Fibroblast of lung (primary cell): Measurements from ENCODE around the gene KLF3. TPM values are rescaled to one million over a fixed set of nuclear protein-coding genes. Genes with fewer than 3 reads are reported as not detected.
A peak's percentile ranks its signal among the peaks of the same experiment; 100 is the strongest.

Experiments
- DNase-seq, 2 donors: peaks; one replicate each; pipeline versions ENCODE4 v3.0.0 to v3.0.0-alpha.2; 2010; ENCODE audit warnings: low read depth in 2 of 2
- H2AFZ ChIP-seq: 2 replicates; pipeline ENCODE4 v1.5.1; 2012; ENCODE audit warnings: low read length, control low read depth, inconsistent platforms
- H3K27ac ChIP-seq: 2 replicates; pipeline ENCODE4 v1.5.1; 2011; ENCODE audit warnings: low read length, control low read depth; ENCODE audit not compliant: insufficient read depth
- H3K27me3 ChIP-seq: 2 replicates; pipeline ENCODE4 v1.5.1; 2011; ENCODE audit warnings: mild to moderate bottlenecking, low read length; ENCODE audit not compliant: control insufficient read depth, insufficient read depth
- H3K36me3 ChIP-seq: 2 replicates; pipeline ENCODE4 v1.5.1; 2011; ENCODE audit warnings: low read length; ENCODE audit not compliant: control insufficient read depth, insufficient read depth
- H3K4me1 ChIP-seq: 2 replicates; pipeline ENCODE4 v1.5.1; 2011; ENCODE audit warnings: low read length; ENCODE audit not compliant: control insufficient read depth, insufficient read depth; ENCODE audit errors: extremely low read depth
- H3K4me2 ChIP-seq: 2 replicates; pipeline ENCODE4 v1.5.1; 2011; ENCODE audit warnings: low read length, control low read depth; ENCODE audit not compliant: insufficient read depth; ENCODE audit errors: extremely low read depth
- H3K4me3 ChIP-seq, 4 experiments: fragments of 200-600 bp in 1 of 4; sonication (generic) in 1 of 4; replicated peaks in 1 of 4; 2 replicates each; pipeline ENCODE4 v1.5.1; 2011 to 2016; ENCODE audit warnings: low read length in 4 of 4, low read depth in 3 of 4, mild to moderate bottlenecking in 3 of 4, control low read depth in 2 of 4, inconsistent platforms in 1 of 4, mixed read lengths in 1 of 4; ENCODE audit not compliant: insufficient read depth in 1 of 4; ENCODE audit errors: control extremely low read depth in 1 of 4
- H3K79me2 ChIP-seq: 2 replicates; pipeline ENCODE4 v1.5.1; 2012; ENCODE audit warnings: mild to moderate bottlenecking, low read length, inconsistent platforms; ENCODE audit not compliant: control insufficient read depth, insufficient read depth
- H3K9ac ChIP-seq: 2 replicates; pipeline ENCODE4 v1.5.1; 2011; ENCODE audit warnings: mild to moderate bottlenecking, low read length, control low read depth; ENCODE audit not compliant: insufficient read depth
- H3K9me3 ChIP-seq: 2 replicates; pipeline ENCODE4 v1.5.1; 2012; ENCODE audit warnings: low read depth, low read length; ENCODE audit not compliant: control insufficient read depth, insufficient read depth
- H4K20me1 ChIP-seq: 2 replicates; pipeline ENCODE4 v1.5.1; 2011; ENCODE audit warnings: low read length; ENCODE audit not compliant: control insufficient read depth, insufficient read depth; ENCODE audit errors: extremely low read depth
- CTCF ChIP-seq, 2 donors: IDR thresholded peaks in 1 of 2; conservative IDR thresholded peaks in 1 of 2; 1 replicate in 1 of 2; 2 replicates in 1 of 2; pipeline ENCODE4 v1.5.1; 2011 to 2012; ENCODE audit warnings: low read length in 2 of 2, control low read depth in 1 of 2, inconsistent platforms in 1 of 2, low read depth in 1 of 2, mild to moderate bottlenecking in 1 of 2
- EZH2 ChIP-seq: IDR thresholded peaks from 2 replicates; pipeline ENCODE4 v1.5.1; 2012; ENCODE audit warnings: low read length, control low read depth, mild to moderate bottlenecking; ENCODE audit errors: missing control alignments
- polyA plus RNA-seq, 2 donors: library from polyadenylated mRNA; depleted of rRNA in 1 of 2; stranded (reverse) in 1 of 2; unstranded in 1 of 2; fragments of >200 nt; gene quantifications; 2 replicates each; pipeline ENCODE4 v1.2.1, GENCODE V29; 2011 to 2012; ENCODE audit warnings: missing spikeins in 1 of 2
- total RNA-seq: library from RNA; depleted of rRNA; stranded (reverse); fragments of >200 nt; gene quantifications from 2 replicates; pipeline ENCODE4 v1.2.1, GENCODE V29; 2014

KLF3 gene
- total and polyA plus RNA-seq, 2 donors (not counting 1 experiment from before 2014, with no cell fraction given): 12.4 to 18.9 TPM

GRCh38 chr4:38641811-38642210 lies 22.2 kb upstream of the KLF3 start:
- no peak overlapping the region for H3K4me3 ChIP-seq
- no peak for DNase-seq
- H3K27me3 ChIP-seq: peaks cover 4% of the 10 kb centered on the region
- TF ChIP-seq EZH2: no peak
- no peak for TF ChIP-seq CTCF (conservative IDR thresholded peaks at IDR 0.05 in 1 of 2, IDR thresholded peaks at IDR 0.05 in 1 of 2; ENCODE audit: low read depth in 1 of 2, low read length in 2 of 2)
- no peak overlapping the region for H3K27ac ChIP-seq
- H3K4me1 ChIP-seq: no peaks in the 10 kb centered on the region
- H3K9me3 ChIP-seq: no peaks in the 10 kb centered on the region
- no peaks in the 10 kb centered on the region for H3K36me3 ChIP-seq
- no peaks in the 10 kb centered on the region for H3K79me2 ChIP-seq
- no peak overlapping the region for H2AFZ ChIP-seq
- no peak overlapping the region for H3K4me2 ChIP-seq
- no peak overlapping the region for H3K9ac ChIP-seq
- no peaks in the 10 kb centered on the region for H4K20me1 ChIP-seq

DNA sequence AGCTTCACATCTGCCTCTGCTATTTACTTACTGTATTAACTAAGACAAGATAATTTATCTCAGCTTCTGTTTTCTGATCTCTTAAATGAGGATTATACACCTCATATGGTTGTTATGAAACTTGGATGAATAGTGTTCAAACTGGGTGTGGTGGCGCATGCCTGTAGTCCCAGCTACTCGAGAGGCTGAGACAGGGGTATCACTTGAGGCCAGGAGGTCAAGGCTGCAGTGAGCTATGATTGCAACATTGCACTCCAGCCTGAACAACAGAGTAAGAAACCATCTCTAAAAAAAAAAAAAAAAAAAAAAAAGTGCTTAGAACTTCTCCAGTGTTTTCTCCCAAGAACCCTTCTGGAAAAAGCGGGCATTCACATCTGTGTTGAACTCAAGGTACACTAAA lies 19.8 kb upstream of the KLF3 start:
- no peak for TF ChIP-seq CTCF (conservative IDR thresholded peaks at IDR 0.05 in 1 of 2, IDR thresholded peaks at IDR 0.05 in 1 of 2; ENCODE audit: low read depth in 1 of 2, low read length in 2 of 2)
- TF ChIP-seq EZH2: no peak
- Histone ChIP-seq H3K27ac (no peak overlapping the region), H2AFZ (no peak overlapping the region), H3K27me3 (peaks cover 4% of the 10 kb centered on the region), H4K20me1 (no peaks in the 10 kb centered on the region), H3K4me3 (no peak overlapping the region), H3K36me3 (no peaks in the 10 kb centered on the region), H3K9me3 (no peaks in the 10 kb centered on the region), H3K4me2 (no peak overlapping the region), H3K9ac (no peak overlapping the region), H3K79me2 (no peaks in the 10 kb centered on the region), H3K4me1 (no peaks in the 10 kb centered on the region)
- no peak for DNase-seq

GRCh38 chr4:38647101-38647819 lies 16.7 kb upstream of the KLF3 start:
- Histone ChIP-seq H2AFZ (no peak overlapping the region), H4K20me1 (no peaks in the 10 kb centered on the region), H3K9me3 (no peaks in the 10 kb centered on the region), H3K36me3 (no peaks in the 10 kb centered on the region), H3K9ac (no peak overlapping the region), H3K27me3 (peaks cover 4% of the 10 kb centered on the region), H3K4me2 (no peak overlapping the region), H3K79me2 (no peaks in the 10 kb centered on the region), H3K4me3 (no peak overlapping the region), H3K27ac (no peak overlapping the region), H3K4me1 (no peaks in the 10 kb centered on the region)
- DNase-seq: peak in 1 of 2 donors; percentile 16
- TF ChIP-seq CTCF (conservative IDR thresholded peaks at IDR 0.05 in 1 of 2, IDR thresholded peaks at IDR 0.05 in 1 of 2; ENCODE audit: low read depth in 1 of 2, low read length in 2 of 2) (no peak), EZH2 (no peak)
